ENCODE measurements around the gene CSPG4. TPM values are rescaled to one million over a fixed set of nuclear protein-coding genes. Genes with fewer than 3 reads are reported as not detected.

The CSPG4 gene
- total and polyA plus RNA-seq, 9 donors: 3.3 to 30.0 (median 5.2) TPM

DNA sequence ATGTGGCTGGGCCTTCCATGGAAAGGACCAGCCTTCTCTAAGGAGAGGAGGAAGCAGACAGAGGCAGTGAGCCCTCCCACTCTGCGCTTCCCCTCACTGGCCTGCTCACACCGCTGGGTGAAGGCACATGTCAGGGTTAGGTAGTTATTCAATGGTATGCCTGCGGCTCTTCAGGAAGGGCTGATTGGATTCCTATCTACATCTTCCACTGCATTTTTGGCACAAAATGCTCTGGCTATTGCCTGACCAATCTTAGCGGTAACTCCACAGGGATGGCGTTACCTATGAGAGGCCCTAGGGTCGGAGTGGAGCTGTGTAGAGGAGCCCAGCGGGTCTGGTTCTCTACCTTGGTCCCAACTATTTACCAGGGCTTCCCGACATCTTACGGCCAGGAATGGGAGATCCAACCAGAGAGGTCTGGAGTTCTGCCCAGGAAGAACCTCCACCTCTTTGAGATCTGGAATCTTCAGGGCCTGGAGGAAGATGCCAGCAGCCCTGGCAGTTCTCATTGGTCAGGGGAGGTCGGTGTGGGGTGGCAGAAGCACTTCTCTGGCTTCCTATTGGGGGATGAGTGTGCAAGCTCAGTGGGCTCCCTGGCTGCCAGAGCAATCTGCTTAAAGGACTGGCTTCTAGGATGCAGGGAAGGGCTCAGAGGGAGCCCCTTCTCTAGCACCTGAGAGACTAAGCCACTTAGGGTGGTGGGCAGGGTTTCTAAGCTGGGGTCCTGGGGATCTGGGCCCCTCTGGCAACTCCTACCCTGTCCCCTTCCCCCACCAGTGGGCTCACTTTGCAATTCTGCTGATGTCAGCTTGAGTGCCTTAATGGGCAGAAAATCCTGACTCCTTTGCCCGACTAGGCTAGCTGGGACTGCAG lies 40.7 kb downstream of the CSPG4 start:
- Histone ChIP-seq H3K27ac (peak overlapping the region in 1 of 2 donors; percentile 72), H3K4me3 (no peak overlapping the region), H3K36me3 (no peaks in the 10 kb centered on the region), H3K27me3 (no peaks in the 10 kb centered on the region), H3K4me1 (ENCODE audit: insufficient read depth) (peaks cover 14% of the 10 kb centered on the region), H3K9me3 (no peaks in the 10 kb centered on the region)
- 56 to 59% (median 58%) methylated on average over 11 of the region's 11 CpGs for WGBS, 3 donors
- TF ChIP-seq EP300 (IDR thresholded peaks at IDR 0.05) (no peak), POLR2A (IDR thresholded peaks at IDR 0.05) (no peak)
- TF ChIP-seq, protein P1, sequence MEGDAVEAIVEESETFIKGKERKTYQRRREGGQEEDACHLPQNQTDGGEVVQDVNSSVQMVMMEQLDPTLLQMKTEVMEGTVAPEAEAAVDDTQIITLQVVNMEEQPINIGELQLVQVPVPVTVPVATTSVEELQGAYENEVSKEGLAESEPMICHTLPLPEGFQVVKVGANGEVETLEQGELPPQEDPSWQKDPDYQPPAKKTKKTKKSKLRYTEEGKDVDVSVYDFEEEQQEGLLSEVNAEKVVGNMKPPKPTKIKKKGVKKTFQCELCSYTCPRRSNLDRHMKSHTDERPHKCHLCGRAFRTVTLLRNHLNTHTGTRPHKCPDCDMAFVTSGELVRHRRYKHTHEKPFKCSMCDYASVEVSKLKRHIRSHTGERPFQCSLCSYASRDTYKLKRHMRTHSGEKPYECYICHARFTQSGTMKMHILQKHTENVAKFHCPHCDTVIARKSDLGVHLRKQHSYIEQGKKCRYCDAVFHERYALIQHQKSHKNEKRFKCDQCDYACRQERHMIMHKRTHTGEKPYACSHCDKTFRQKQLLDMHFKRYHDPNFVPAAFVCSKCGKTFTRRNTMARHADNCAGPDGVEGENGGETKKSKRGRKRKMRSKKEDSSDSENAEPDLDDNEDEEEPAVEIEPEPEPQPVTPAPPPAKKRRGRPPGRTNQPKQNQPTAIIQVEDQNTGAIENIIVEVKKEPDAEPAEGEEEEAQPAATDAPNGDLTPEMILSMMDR (IDR thresholded peaks at IDR 0.05): no peak
- DNase-seq: no peak
- intact Hi-C loops (cut with DNase I): loop anchor here in 1 of 4 donors (10.0 kb wide), 1 partner anchor 297 kb away; no protein-coding TSS in a partner anchor

DNA sequence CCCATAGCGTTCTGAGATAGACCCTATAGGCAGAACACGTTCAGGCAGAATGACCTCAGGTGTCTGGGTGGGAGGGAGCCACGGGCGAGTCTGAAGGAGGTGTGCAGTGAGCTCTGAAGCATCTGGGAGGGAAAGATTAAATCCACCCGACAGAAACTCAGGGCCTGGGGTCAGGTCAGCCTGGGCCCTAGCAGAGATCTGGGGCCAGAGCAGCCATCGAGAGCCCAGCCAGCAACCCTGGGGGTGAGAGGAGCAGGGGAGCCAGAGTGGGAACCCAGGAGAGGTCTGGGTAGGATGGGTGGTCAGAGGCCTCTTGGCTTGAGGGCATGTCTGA lies 42.8 kb downstream of the CSPG4 start:
- no peaks in the 10 kb centered on the region for H3K36me3 ChIP-seq
- H3K27me3 ChIP-seq: no peaks in the 10 kb centered on the region
- WGBS, 3 donors: 66 to 74% (median 69%) methylated on average over 6 of the region's 6 CpGs
- no peak for DNase-seq
- no peak overlapping the region for H3K4me3 ChIP-seq
- peaks cover 12% of the 10 kb centered on the region for H3K4me1 ChIP-seq (ENCODE audit: insufficient read depth)
- H3K9me3 ChIP-seq: no peaks in the 10 kb centered on the region
- H3K27ac ChIP-seq: no peak overlapping the region
- intact Hi-C loops (cut with DNase I): loop anchor here in 1 of 4 donors (10.0 kb wide), 1 partner anchor 295 kb away; no protein-coding TSS in a partner anchor
- no peak for TF ChIP-seq POLR2A (IDR thresholded peaks at IDR 0.05)
- TF ChIP-seq EP300 (IDR thresholded peaks at IDR 0.05): no peak
- TF ChIP-seq, protein P1 (IDR thresholded peaks at IDR 0.05): no peak

DNA sequence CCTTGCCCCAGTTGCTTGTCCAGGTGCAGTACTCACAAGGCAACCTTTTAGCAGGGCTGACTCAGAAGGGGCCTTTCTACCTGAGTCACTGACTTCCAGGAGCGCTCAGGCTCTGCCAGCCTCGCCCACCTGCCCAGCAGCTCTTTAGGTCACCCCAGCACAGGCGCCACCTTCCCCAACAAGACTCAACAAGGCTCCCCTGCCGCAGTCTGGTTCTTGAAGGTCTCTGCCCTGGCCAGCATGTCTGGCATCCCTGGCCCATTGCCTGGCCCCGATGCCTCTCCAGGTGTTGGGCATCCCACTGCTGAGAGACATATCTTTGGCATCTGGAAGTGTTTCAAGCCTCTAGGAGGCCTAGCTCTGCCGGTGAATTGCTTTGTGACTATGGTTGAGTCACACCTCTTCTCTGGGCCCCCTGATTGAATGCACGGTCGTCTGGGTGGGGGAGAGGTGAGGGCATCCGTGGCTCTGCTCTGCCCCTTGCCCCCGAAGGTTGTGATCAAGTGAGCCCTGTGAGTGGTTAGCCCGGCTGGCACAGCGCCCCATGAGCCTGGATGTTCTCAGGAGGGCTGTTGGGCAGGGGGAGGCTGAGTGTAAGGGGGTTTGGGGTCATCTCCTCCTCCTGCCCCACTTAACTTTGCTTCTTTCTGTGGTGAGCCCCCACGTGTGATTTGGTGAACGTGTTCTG lies 43.3 kb downstream of the CSPG4 start:
- H3K27me3 ChIP-seq: no peaks in the 10 kb centered on the region
- H3K9me3 ChIP-seq: no peaks in the 10 kb centered on the region
- intact Hi-C loops (cut with DNase I): no loop called here
- peaks cover 12% of the 10 kb centered on the region for H3K4me1 ChIP-seq (ENCODE audit: insufficient read depth)
- TF ChIP-seq, protein P1 (IDR thresholded peaks at IDR 0.05): no peak
- TF ChIP-seq POLR2A (IDR thresholded peaks at IDR 0.05) (no peak), EP300 (IDR thresholded peaks at IDR 0.05) (no peak)
- no peaks in the 10 kb centered on the region for H3K36me3 ChIP-seq
- no peak overlapping the region for H3K27ac ChIP-seq
- no peak overlapping the region for H3K4me3 ChIP-seq
- no peak for DNase-seq
- 61 to 69% (median 68%) methylated on average over 14 of the region's 14 CpGs for WGBS, 3 donors

DNA sequence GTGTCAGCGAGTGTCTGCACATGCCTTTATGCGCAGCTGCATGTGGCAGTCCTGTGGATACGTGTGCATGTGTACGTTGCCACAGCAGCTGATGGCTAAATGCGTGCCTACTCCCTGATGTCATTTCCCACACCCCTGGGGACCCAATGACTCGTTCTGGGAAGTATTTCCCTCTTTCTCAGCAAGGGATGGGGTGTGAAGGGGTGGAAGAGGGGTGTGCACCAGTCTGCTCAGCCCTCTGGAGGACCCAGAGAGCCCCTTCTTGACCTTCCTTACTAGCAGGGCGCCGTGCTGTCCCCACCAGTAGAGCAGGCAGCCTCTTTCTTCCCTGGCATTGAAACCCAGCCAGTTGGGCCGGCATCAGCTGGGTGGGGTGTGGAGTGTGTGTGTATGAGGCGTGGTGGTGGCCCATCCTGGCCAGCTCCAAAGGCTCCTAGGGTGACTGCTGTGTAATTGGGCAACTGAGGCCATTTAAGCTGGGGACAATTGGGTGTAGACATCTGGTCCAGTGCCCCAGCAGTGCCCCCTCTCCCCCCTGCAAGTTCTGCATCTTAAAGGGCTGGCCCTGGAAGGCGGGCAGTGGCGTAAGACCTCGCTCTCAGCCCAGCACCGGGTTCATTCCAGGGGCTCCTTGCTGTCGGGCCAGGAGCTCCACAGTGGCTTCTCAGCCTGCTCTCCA lies 45.7 kb downstream of the CSPG4 start:
- H3K9me3 ChIP-seq: no peaks in the 10 kb centered on the region
- H3K27me3 ChIP-seq: no peaks in the 10 kb centered on the region
- DNase-seq: peak in 1 of 5 donors; percentile 49
- H3K36me3 ChIP-seq: no peaks in the 10 kb centered on the region
- TF ChIP-seq, protein P1 (IDR thresholded peaks at IDR 0.05): no peak
- TF ChIP-seq EP300 (IDR thresholded peaks at IDR 0.05): peak; percentile 85
- H3K27ac ChIP-seq: no peak overlapping the region
- H3K4me3 ChIP-seq: no peak overlapping the region
- 75 to 84% (median 82%) methylated on average over 15 of the region's 15 CpGs for WGBS, 3 donors
- intact Hi-C loops (cut with DNase I): no loop called here
- H3K4me1 ChIP-seq (ENCODE audit: insufficient read depth): no peaks in the 10 kb centered on the region

Measured in ovary (tissue), 9 donors.